ENCODE measurements around the gene CNTNAP2.

CNTNAP2 gene

GRCh38 chr7:148041156-148041555, 1924.6 kb downstream of the CNTNAP2 start:
- no peaks in the 10 kb centered on the region for H4K20me1 ChIP-seq (ENCODE audit: insufficient read depth, low read length)
- no peak overlapping the region for H3K4me2 ChIP-seq (ENCODE audit: insufficient read depth, low read length)
- DNase-seq = no peak

GRCh38 chr7:148042935-148043631, 1926.5 kb downstream of the CNTNAP2 start:
- Histone ChIP-seq H3K9me3 (ENCODE audit: insufficient read depth, low read length, severe bottlenecking) (no peaks in the 10 kb centered on the region), H4K20me1 (ENCODE audit: insufficient read depth, low read length) (no peaks in the 10 kb centered on the region), H3K4me2 (ENCODE audit: insufficient read depth, low read length) (no peak overlapping the region), H3K36me3 (ENCODE audit: insufficient read depth, low read length) (no peaks in the 10 kb centered on the region), H3K79me2 (ENCODE audit: insufficient read depth, low read length) (no peaks in the 10 kb centered on the region), H3K4me3 (ENCODE audit: low read depth in 1 of 2, low read length in 2 of 2) (no peak overlapping the region), H3K27me3 (ENCODE audit: insufficient read depth, low read length, poor library complexity) (no peaks in the 10 kb centered on the region), H3K4me1 (ENCODE audit: insufficient read depth, low read length) (no peaks in the 10 kb centered on the region), H2AFZ (ENCODE audit: low read depth, low read length) (no peak overlapping the region), H3K27ac (ENCODE audit: low read length) (no peak overlapping the region), H3K9ac (ENCODE audit: low read depth, low read length) (no peak overlapping the region)
- no peak for TF ChIP-seq EZH2 (IDR thresholded peaks at IDR 0.05; ENCODE audit: borderline replicate concordance, low read depth, low read length, severe bottlenecking)
- TF ChIP-seq, protein P1, sequence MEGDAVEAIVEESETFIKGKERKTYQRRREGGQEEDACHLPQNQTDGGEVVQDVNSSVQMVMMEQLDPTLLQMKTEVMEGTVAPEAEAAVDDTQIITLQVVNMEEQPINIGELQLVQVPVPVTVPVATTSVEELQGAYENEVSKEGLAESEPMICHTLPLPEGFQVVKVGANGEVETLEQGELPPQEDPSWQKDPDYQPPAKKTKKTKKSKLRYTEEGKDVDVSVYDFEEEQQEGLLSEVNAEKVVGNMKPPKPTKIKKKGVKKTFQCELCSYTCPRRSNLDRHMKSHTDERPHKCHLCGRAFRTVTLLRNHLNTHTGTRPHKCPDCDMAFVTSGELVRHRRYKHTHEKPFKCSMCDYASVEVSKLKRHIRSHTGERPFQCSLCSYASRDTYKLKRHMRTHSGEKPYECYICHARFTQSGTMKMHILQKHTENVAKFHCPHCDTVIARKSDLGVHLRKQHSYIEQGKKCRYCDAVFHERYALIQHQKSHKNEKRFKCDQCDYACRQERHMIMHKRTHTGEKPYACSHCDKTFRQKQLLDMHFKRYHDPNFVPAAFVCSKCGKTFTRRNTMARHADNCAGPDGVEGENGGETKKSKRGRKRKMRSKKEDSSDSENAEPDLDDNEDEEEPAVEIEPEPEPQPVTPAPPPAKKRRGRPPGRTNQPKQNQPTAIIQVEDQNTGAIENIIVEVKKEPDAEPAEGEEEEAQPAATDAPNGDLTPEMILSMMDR (IDR thresholded peaks at IDR 0.05; ENCODE audit: borderline replicate concordance, extremely low read depth, low read length, poor library complexity, severe bottlenecking) = no peak
- ATAC-seq (ENCODE audit: insufficient read depth, low read depth) (no peak), DNase-seq (no peak)

More at GRCh38 chr7:148041156-148041555, 1924.6 kb downstream of the CNTNAP2 start:
- Histone ChIP-seq H2AFZ (ENCODE audit: low read depth, low read length) (no peak overlapping the region), H3K9me3 (ENCODE audit: insufficient read depth, low read length, severe bottlenecking) (no peaks in the 10 kb centered on the region), H3K27ac (ENCODE audit: low read length) (no peak overlapping the region), H3K79me2 (ENCODE audit: insufficient read depth, low read length) (no peaks in the 10 kb centered on the region), H3K4me1 (ENCODE audit: insufficient read depth, low read length) (no peaks in the 10 kb centered on the region), H3K4me3 (ENCODE audit: low read depth in 1 of 2, low read length in 2 of 2) (no peak overlapping the region), H3K36me3 (ENCODE audit: insufficient read depth, low read length) (no peaks in the 10 kb centered on the region), H3K9ac (ENCODE audit: low read depth, low read length) (no peak overlapping the region), H3K27me3 (ENCODE audit: insufficient read depth, low read length, poor library complexity) (no peaks in the 10 kb centered on the region)
- ATAC-seq (ENCODE audit: insufficient read depth, low read depth) = no peak
- TF ChIP-seq, protein P1 (IDR thresholded peaks at IDR 0.05; ENCODE audit: borderline replicate concordance, extremely low read depth, low read length, poor library complexity, severe bottlenecking) = no peak
- no peak for TF ChIP-seq EZH2 (IDR thresholded peaks at IDR 0.05; ENCODE audit: borderline replicate concordance, low read depth, low read length, severe bottlenecking)

GRCh38 chr7:148044173-148044572, 1927.6 kb downstream of the CNTNAP2 start:
- TF ChIP-seq EZH2 (IDR thresholded peaks at IDR 0.05; ENCODE audit: borderline replicate concordance, low read depth, low read length, severe bottlenecking) = no peak
- TF ChIP-seq, protein P1 (IDR thresholded peaks at IDR 0.05; ENCODE audit: borderline replicate concordance, extremely low read depth, low read length, poor library complexity, severe bottlenecking) = no peak
- no peaks in the 10 kb centered on the region for H4K20me1 ChIP-seq (ENCODE audit: insufficient read depth, low read length)
- H3K4me2 ChIP-seq (ENCODE audit: insufficient read depth, low read length) = no peak overlapping the region
- no peak for DNase-seq
- H3K79me2 ChIP-seq (ENCODE audit: insufficient read depth, low read length) = no peaks in the 10 kb centered on the region
- H3K4me3 ChIP-seq (ENCODE audit: low read depth in 1 of 2, low read length in 2 of 2) = no peak overlapping the region
- H3K9ac ChIP-seq (ENCODE audit: low read depth, low read length) = no peak overlapping the region
- H2AFZ ChIP-seq (ENCODE audit: low read depth, low read length) = no peak overlapping the region
- no peak overlapping the region for H3K27ac ChIP-seq (ENCODE audit: low read length)
- H3K36me3 ChIP-seq (ENCODE audit: insufficient read depth, low read length) = no peaks in the 10 kb centered on the region
- no peaks in the 10 kb centered on the region for H3K4me1 ChIP-seq (ENCODE audit: insufficient read depth, low read length)
- no peak for ATAC-seq (ENCODE audit: insufficient read depth, low read depth)
- no peaks in the 10 kb centered on the region for H3K9me3 ChIP-seq (ENCODE audit: insufficient read depth, low read length, severe bottlenecking)
- H3K27me3 ChIP-seq (ENCODE audit: insufficient read depth, low read length, poor library complexity) = no peaks in the 10 kb centered on the region
